ENCODE measurements around the gene LLPH. TPM values are rescaled to one million over a fixed set of nuclear protein-coding genes. Genes with fewer than 3 reads are reported as not detected.

The LLPH gene
- total RNA-seq, 1 donor from 2014 or later = 19.9 TPM

GRCh38 chr12:66119229-66119869, 11.2 kb downstream of the LLPH start:
- H3K4me1 Mint-ChIP-seq = no peaks in the 10 kb centered on the region
- no peak overlapping the region for H3K27ac ChIP-seq
- H3K27me3 Mint-ChIP-seq (ENCODE audit: insufficient read depth, low read depth) = peaks cover 2% of the 10 kb centered on the region
- no peak overlapping the region for H3K4me2 ChIP-seq
- no peak overlapping the region for H3K4me3 ChIP-seq
- H3K9me3 ChIP-seq (ENCODE audit: low read depth) = no peaks in the 10 kb centered on the region
- H3F3A ChIP-seq (ENCODE audit: low read depth) = peaks cover 7% of the 10 kb centered on the region
- peaks cover 4% of the 10 kb centered on the region for H3K4me1 ChIP-seq
- H3K9ac ChIP-seq = no peak overlapping the region
- H3K27ac Mint-ChIP-seq = no peak overlapping the region
- H3K36me3 ChIP-seq = no peaks in the 10 kb centered on the region
- no peaks in the 10 kb centered on the region for H4K20me1 ChIP-seq (ENCODE audit: low read depth)
- DNase-seq (ENCODE audit: low spot score) = no peak
- H3K79me2 ChIP-seq (ENCODE audit: low read depth) = no peaks in the 10 kb centered on the region
- TF ChIP-seq, protein P1, sequence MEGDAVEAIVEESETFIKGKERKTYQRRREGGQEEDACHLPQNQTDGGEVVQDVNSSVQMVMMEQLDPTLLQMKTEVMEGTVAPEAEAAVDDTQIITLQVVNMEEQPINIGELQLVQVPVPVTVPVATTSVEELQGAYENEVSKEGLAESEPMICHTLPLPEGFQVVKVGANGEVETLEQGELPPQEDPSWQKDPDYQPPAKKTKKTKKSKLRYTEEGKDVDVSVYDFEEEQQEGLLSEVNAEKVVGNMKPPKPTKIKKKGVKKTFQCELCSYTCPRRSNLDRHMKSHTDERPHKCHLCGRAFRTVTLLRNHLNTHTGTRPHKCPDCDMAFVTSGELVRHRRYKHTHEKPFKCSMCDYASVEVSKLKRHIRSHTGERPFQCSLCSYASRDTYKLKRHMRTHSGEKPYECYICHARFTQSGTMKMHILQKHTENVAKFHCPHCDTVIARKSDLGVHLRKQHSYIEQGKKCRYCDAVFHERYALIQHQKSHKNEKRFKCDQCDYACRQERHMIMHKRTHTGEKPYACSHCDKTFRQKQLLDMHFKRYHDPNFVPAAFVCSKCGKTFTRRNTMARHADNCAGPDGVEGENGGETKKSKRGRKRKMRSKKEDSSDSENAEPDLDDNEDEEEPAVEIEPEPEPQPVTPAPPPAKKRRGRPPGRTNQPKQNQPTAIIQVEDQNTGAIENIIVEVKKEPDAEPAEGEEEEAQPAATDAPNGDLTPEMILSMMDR (IDR thresholded peaks at IDR 0.05) = no peak
- TF ChIP-seq EZH2 (IDR thresholded peaks at IDR 0.05) (no peak), EZH2phosphoT487 (IDR thresholded peaks at IDR 0.05) (no peak)
- no peaks in the 10 kb centered on the region for H3K9me3 Mint-ChIP-seq
- peaks cover 6% of the 10 kb centered on the region for H3K36me3 Mint-ChIP-seq
- no peak overlapping the region for H2AFZ ChIP-seq (replicated peaks)
- H3K27me3 ChIP-seq = no peaks in the 10 kb centered on the region
- H3K4me3 Mint-ChIP-seq = no peak overlapping the region

DNA sequence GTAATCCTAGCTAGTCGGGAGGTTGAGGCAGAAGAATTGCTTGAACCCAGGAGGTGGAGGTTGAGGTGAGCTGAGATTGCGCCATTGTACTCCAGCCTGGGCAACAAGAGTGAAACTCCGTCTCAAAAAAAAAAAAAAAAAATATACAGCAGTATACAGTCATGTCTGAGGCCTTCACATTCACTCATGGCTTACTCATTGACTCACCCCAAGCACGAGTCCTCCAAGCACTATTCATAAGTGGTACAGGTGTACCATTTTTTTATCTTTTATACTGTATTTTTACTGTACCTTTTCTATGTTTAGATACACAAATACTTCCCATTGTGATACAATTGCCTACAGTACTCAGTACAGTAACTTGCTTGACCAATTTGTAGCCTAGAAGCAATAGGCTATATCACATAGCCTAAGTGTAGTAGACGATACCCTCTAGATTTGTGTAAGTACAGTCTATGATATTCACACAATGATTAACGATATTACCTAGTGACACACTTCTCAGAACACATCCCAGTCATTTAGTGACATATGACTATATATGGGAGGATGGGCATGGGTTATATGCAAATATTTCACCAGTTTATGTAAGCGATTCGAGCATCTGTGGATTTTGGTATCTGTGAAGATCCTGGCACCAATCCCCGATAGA, 12.2 kb downstream of the LLPH start:
- Histone ChIP-seq H3K36me3 (no peaks in the 10 kb centered on the region), H4K20me1 (ENCODE audit: low read depth) (no peaks in the 10 kb centered on the region), H3K79me2 (ENCODE audit: low read depth) (no peaks in the 10 kb centered on the region), H3K9me3 (ENCODE audit: low read depth) (no peaks in the 10 kb centered on the region), H3K27me3 (no peaks in the 10 kb centered on the region), H3F3A (ENCODE audit: low read depth) (peaks cover 7% of the 10 kb centered on the region), H3K27ac (no peak overlapping the region), H3K4me1 (peaks cover 4% of the 10 kb centered on the region), H3K4me2 (no peak overlapping the region), H3K4me3 (no peak overlapping the region), H3K9ac (no peak overlapping the region), H2AFZ (replicated peaks) (no peak overlapping the region)
- no peaks in the 10 kb centered on the region for H3K27me3 Mint-ChIP-seq (ENCODE audit: insufficient read depth, low read depth)
- H3K4me1 Mint-ChIP-seq = no peaks in the 10 kb centered on the region
- no peak for DNase-seq (ENCODE audit: low spot score)
- no peaks in the 10 kb centered on the region for H3K36me3 Mint-ChIP-seq
- H3K27ac Mint-ChIP-seq = no peak overlapping the region
- no peak overlapping the region for H3K4me3 Mint-ChIP-seq
- TF ChIP-seq, protein P1 (IDR thresholded peaks at IDR 0.05) = no peak
- TF ChIP-seq EZH2 (IDR thresholded peaks at IDR 0.05) (no peak), EZH2phosphoT487 (IDR thresholded peaks at IDR 0.05) (no peak)
- no peaks in the 10 kb centered on the region for H3K9me3 Mint-ChIP-seq

DNA sequence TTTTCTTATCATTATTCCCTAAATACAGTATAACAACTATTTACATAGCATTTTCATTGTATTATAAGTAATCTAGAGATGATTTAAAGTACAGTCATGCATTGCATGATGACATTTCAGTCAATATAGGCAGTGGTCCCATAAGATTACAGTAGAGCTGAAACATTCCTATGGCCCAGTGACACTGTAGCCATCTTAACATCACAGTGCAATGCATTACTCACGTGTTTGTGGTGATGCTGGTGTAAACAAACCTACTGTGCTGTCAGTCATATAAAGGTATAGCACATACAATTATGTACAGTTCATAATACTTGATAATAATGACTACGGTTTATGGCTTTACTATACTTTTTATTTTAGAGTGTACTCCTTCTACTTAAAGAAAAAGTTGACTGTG, 13.3 kb downstream of the LLPH start:
- Mint-ChIP-seq H3K4me3 (no peak overlapping the region), H3K36me3 (no peaks in the 10 kb centered on the region), H3K27ac (no peak overlapping the region), H3K27me3 (ENCODE audit: insufficient read depth, low read depth) (no peaks in the 10 kb centered on the region), H3K4me1 (no peaks in the 10 kb centered on the region), H3K9me3 (no peaks in the 10 kb centered on the region)
- H3K9me3 ChIP-seq (ENCODE audit: low read depth) = no peaks in the 10 kb centered on the region
- TF ChIP-seq EZH2 (IDR thresholded peaks at IDR 0.05) = no peak
- no peak for TF ChIP-seq EZH2phosphoT487 (IDR thresholded peaks at IDR 0.05)
- TF ChIP-seq, protein P1 (IDR thresholded peaks at IDR 0.05) = no peak
- no peak overlapping the region for H3K4me3 ChIP-seq
- no peak for DNase-seq (ENCODE audit: low spot score)
- H3K4me2 ChIP-seq = no peak overlapping the region
- no peak overlapping the region for H3K27ac ChIP-seq
- no peak overlapping the region for H2AFZ ChIP-seq (replicated peaks)
- peaks cover 6% of the 10 kb centered on the region for H3K4me1 ChIP-seq
- no peak overlapping the region for H3K9ac ChIP-seq
- H4K20me1 ChIP-seq (ENCODE audit: low read depth) = no peaks in the 10 kb centered on the region
- no peaks in the 10 kb centered on the region for H3K79me2 ChIP-seq (ENCODE audit: low read depth)
- H3K27me3 ChIP-seq = no peaks in the 10 kb centered on the region
- H3K36me3 ChIP-seq = no peaks in the 10 kb centered on the region
- peaks cover 7% of the 10 kb centered on the region for H3F3A ChIP-seq (ENCODE audit: low read depth)

Measured in neural progenitor cell (in vitro differentiated cells).